NT2/D1 (cell line): ENCODE measurements around the gene CEP164.

ENCODE experiments used
- SUZ12 ChIP-seq: IDR thresholded peaks from 2 replicates; pipeline ENCODE4 v1.6.1; 2011; ENCODE audit not compliant: insufficient read length, insufficient read depth; ENCODE audit errors: extremely low read depth
- YY1 ChIP-seq: IDR thresholded peaks from 2 replicates; pipeline ENCODE4 v1.6.1; 2011; ENCODE audit not compliant: insufficient read length, insufficient read depth
- ZNF274 ChIP-seq: IDR thresholded peaks from 2 replicates; pipeline ENCODE4 v1.6.1; 2011; ENCODE audit warnings: mild to moderate bottlenecking, low read depth, low read length

DNA sequence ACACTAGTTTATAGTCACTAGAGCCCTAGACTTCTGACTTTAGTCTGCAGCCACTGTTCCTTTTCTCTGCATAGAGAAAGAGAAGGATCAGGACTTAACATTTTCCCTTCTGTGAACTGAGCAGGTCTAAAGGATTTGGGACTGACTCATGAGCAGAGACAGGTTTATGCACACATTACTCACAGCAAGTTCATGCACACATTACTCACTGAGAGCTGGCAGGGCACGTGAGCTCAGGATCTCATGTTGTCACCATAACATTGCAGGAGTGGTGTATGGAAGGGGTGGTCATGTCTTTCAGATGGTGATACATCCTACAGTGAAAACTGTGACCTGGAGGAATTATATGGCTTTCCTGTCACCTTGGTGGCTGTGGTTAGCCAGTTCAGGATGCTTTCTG lies 56.4 kb downstream of the CEP164 start:
- TF ChIP-seq YY1 (no peak), ZNF274 (no peak), SUZ12 (no peak)
